PFSK-1 (cell line): ENCODE data around the gene GLRX5.

Source experiments
- SIN3A ChIP-seq: IDR thresholded peaks from 2 replicates; pipeline ENCODE4 v1.6.1; 2012; ENCODE audit warnings: mild to moderate bottlenecking, low read length, moderate library complexity, borderline replicate concordance; ENCODE audit not compliant: insufficient read depth
- TAF1 ChIP-seq: IDR thresholded peaks from 2 replicates; pipeline ENCODE4 v1.6.1; 2012; ENCODE audit warnings: low read length, control low read depth, borderline replicate concordance; ENCODE audit not compliant: insufficient read depth

- TF ChIP-seq TAF1 = no peak
- no peak for TF ChIP-seq SIN3A
Measured at GRCh38 chr14:95502381-95502950, 32.4 kb upstream of the GLRX5 start.
